ENCODE results near the gene SEMA3C. TPM values are rescaled to one million over a fixed set of nuclear protein-coding genes. Genes with fewer than 3 reads are reported as not detected.

SEMA3C gene
- total and polyA plus RNA-seq, 2 experiments from 2014 or later: 34.8 to 134 TPM

DNA sequence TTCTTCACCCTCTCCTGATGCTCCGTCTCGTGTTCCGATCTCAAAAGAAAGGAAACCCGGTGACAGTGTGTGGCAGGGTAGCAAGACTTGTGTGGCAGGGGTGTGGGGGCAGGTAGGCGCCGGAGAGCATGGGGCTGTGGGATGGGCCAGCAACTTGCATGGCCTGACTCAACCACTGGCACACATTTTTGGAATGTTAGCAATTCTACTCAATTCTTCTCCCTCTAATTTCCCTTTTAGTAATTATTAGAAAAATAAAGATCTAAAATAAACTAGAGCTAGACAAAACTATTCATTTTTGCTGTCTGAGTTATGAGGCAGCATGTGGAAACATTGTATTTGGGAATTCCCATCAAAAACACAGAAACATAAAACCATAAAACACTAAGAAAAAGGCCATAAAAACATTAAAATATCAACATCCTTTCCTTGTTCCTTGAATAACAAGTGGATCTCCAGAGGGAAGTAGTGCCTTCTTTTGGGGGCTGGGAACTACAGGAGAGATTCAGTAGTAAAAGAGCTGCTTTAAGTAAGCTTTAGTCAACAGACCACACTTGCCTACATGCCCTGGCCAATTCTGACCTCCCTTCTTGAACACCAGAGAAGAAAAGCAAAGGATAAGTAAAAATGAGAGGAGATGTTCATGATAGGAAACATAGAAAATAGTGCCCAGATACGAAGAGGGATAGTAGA is 21.8 kb downstream of the SEMA3C start:
- Histone ChIP-seq H3K27me3 (no peaks in the 10 kb centered on the region), H3K4me2 (no peak overlapping the region), H3K9me2 (replicated peaks; ENCODE audit: insufficient read depth) (no peaks in the 10 kb centered on the region), H3K4me3 (no peak overlapping the region), H3K4me1 (ENCODE audit: insufficient read depth) (no peaks in the 10 kb centered on the region), H3K36me3 (replicated peaks; ENCODE audit: insufficient read depth, low read depth) (no peaks in the 10 kb centered on the region), H4K20me1 (ENCODE audit: insufficient read depth, poor library complexity, severe bottlenecking) (no peaks in the 10 kb centered on the region), H3K9me3 (ENCODE audit: low read depth) (no peaks in the 10 kb centered on the region), H3K79me2 (peaks cover 9% of the 10 kb centered on the region), H2AFZ (no peak overlapping the region), H3K27ac (peak overlapping the region; percentile 13)
- DNase-seq (ENCODE audit: low spot score): no peak
- 96% methylated on average over 7 of the region's 7 CpGs for WGBS (ENCODE audit: low lambda C conversion rate, missing lambda C conversion rate)
- TF ChIP-seq CTCF (IDR thresholded peaks at IDR 0.05; ENCODE audit: poor library complexity) (no peak), EZH2 (IDR thresholded peaks at IDR 0.05; ENCODE audit: borderline replicate concordance) (no peak), EZH2phosphoT487 (IDR thresholded peaks at IDR 0.05; ENCODE audit: low read depth, severe bottlenecking, unreplicated experiment) (no peak)

GRCh38 chr7:80895056-80895455 is 23.8 kb downstream of the SEMA3C start:
- Histone ChIP-seq H2AFZ (no peak overlapping the region), H3K9me2 (replicated peaks; ENCODE audit: insufficient read depth) (no peaks in the 10 kb centered on the region), H3K36me3 (replicated peaks; ENCODE audit: insufficient read depth, low read depth) (no peaks in the 10 kb centered on the region), H3K4me1 (ENCODE audit: insufficient read depth) (peaks cover 8% of the 10 kb centered on the region), H3K79me2 (peaks cover 5% of the 10 kb centered on the region), H3K4me3 (no peak overlapping the region), H4K20me1 (ENCODE audit: insufficient read depth, poor library complexity, severe bottlenecking) (no peaks in the 10 kb centered on the region), H3K27ac (no peak overlapping the region), H3K4me2 (no peak overlapping the region), H3K27me3 (no peaks in the 10 kb centered on the region), H3K9me3 (ENCODE audit: low read depth) (no peaks in the 10 kb centered on the region)
- 88% methylated on average over 4 of the region's 4 CpGs for WGBS (ENCODE audit: low lambda C conversion rate, missing lambda C conversion rate)
- DNase-seq (ENCODE audit: low spot score): no peak
- TF ChIP-seq CTCF (IDR thresholded peaks at IDR 0.05; ENCODE audit: poor library complexity): no peak
- no peak for TF ChIP-seq EZH2phosphoT487 (IDR thresholded peaks at IDR 0.05; ENCODE audit: low read depth, severe bottlenecking, unreplicated experiment)
- no peak for TF ChIP-seq EZH2 (IDR thresholded peaks at IDR 0.05; ENCODE audit: borderline replicate concordance)

DNA sequence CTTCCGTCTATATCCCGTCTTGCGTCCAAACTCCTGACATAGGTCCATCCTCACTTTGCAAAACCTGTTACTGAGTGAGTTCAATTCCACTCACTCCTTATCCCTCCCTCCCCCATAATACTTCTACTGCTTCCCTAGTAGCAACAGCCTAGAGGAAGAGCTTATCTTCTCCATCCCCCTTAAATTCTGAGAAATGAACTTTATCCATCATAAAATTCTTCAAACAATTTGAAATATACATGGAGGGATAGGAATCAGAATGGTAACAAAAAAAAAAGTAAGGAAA is 27.6 kb downstream of the SEMA3C start:
- H4K20me1 ChIP-seq (ENCODE audit: insufficient read depth, poor library complexity, severe bottlenecking): no peaks in the 10 kb centered on the region
- no peak for DNase-seq (ENCODE audit: low spot score)
- no peak overlapping the region for H2AFZ ChIP-seq
- TF ChIP-seq EZH2phosphoT487 (IDR thresholded peaks at IDR 0.05; ENCODE audit: low read depth, severe bottlenecking, unreplicated experiment): no peak
- H3K27me3 ChIP-seq: no peaks in the 10 kb centered on the region
- H3K4me2 ChIP-seq: no peak overlapping the region
- peaks cover 8% of the 10 kb centered on the region for H3K4me1 ChIP-seq (ENCODE audit: insufficient read depth)
- H3K79me2 ChIP-seq: peaks cover 10% of the 10 kb centered on the region
- H3K9me2 ChIP-seq (replicated peaks; ENCODE audit: insufficient read depth): no peaks in the 10 kb centered on the region
- H3K4me3 ChIP-seq: no peak overlapping the region
- WGBS (ENCODE audit: low lambda C conversion rate, missing lambda C conversion rate): 87% methylated on average over 3 of the region's 3 CpGs
- no peak overlapping the region for H3K27ac ChIP-seq
- H3K36me3 ChIP-seq (replicated peaks; ENCODE audit: insufficient read depth, low read depth): no peaks in the 10 kb centered on the region
- no peaks in the 10 kb centered on the region for H3K9me3 ChIP-seq (ENCODE audit: low read depth)

GRCh38 chr7:80890426-80891258 is 28.2 kb downstream of the SEMA3C start:
- H3K4me1 ChIP-seq (ENCODE audit: insufficient read depth): peaks cover 10% of the 10 kb centered on the region
- peaks cover 8% of the 10 kb centered on the region for H3K79me2 ChIP-seq
- WGBS (ENCODE audit: low lambda C conversion rate, missing lambda C conversion rate): 69% methylated on average over 4 of the region's 4 CpGs
- H3K36me3 ChIP-seq (replicated peaks; ENCODE audit: insufficient read depth, low read depth): no peaks in the 10 kb centered on the region
- no peaks in the 10 kb centered on the region for H3K9me2 ChIP-seq (replicated peaks; ENCODE audit: insufficient read depth)
- TF ChIP-seq CTCF (IDR thresholded peaks at IDR 0.05; ENCODE audit: poor library complexity) (no peak), EZH2phosphoT487 (IDR thresholded peaks at IDR 0.05; ENCODE audit: low read depth, severe bottlenecking, unreplicated experiment) (no peak)
- no peak overlapping the region for H3K4me2 ChIP-seq
- H3K27ac ChIP-seq: no peak overlapping the region
- H4K20me1 ChIP-seq (ENCODE audit: insufficient read depth, poor library complexity, severe bottlenecking): no peaks in the 10 kb centered on the region
- H3K27me3 ChIP-seq: no peaks in the 10 kb centered on the region
- H2AFZ ChIP-seq: no peak overlapping the region
- H3K9me3 ChIP-seq (ENCODE audit: low read depth): no peaks in the 10 kb centered on the region
- H3K4me3 ChIP-seq: no peak overlapping the region
- no peak for DNase-seq (ENCODE audit: low spot score)
